ENCODE measurements around the gene OASL.
"Not testable (repeated sequence)": the region's sequence is repeated elsewhere in the genome, so short reads cannot be mapped to it uniquely, and the experiment has no call there.

The OASL gene, protein sequence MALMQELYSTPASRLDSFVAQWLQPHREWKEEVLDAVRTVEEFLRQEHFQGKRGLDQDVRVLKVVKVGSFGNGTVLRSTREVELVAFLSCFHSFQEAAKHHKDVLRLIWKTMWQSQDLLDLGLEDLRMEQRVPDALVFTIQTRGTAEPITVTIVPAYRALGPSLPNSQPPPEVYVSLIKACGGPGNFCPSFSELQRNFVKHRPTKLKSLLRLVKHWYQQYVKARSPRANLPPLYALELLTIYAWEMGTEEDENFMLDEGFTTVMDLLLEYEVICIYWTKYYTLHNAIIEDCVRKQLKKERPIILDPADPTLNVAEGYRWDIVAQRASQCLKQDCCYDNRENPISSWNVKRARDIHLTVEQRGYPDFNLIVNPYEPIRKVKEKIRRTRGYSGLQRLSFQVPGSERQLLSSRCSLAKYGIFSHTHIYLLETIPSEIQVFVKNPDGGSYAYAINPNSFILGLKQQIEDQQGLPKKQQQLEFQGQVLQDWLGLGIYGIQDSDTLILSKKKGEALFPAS

DNA sequence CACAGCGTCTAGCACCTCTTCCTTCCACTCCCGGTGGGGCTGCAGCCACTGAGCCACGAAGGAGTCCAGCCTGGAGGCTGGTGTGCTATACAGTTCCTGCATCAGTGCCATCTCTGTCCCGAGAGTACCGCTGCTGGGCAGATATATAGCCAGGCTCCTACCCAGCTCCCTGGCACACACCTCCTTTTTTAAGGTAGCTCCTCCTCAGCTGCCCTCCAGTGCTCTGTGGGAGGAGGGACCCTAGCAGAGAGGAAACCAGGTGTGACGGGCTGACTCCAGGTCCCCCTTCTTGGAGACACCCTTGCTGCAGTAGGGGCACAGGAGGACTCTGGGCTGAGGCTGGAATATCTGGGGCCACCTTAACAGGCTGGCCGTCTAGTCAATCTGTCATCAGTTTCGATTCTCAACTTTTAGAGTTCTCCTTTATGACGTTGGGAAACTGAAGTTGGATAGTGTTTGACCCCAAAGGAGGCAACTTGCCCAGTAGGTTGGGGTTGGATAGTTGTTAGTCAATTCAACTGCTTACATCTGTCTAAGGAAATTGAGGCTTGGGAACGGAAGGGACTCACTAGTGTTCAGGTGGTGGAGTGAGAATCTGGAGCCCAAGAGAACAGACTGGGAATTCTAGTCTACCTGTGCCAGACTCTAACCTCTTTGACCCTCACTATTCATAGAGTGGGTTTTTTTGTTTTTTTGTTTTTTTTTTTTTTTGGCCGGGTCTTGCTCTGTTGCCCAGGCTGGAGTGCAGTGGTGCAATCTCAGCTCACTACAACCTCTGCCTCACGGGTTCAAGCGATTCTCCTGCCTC, at the start of gene OASL:
Gene OASL (minus strand): TSS at position 386 of the 808 bp plus-strand sequence. CDS start 275 bp downstream, at position 111.
- no peaks in the 10 kb centered on the region for H3K9me3 Mint-ChIP-seq
- peaks cover 1% of the 10 kb centered on the region for H3K36me3 Mint-ChIP-seq
- H3K27ac Mint-ChIP-seq: peak within 1 kb of the TSS; percentile 69
- no peaks in the 10 kb centered on the region for H3K27me3 Mint-ChIP-seq
- H3K4me3 Mint-ChIP-seq: peak within 1 kb of the TSS; percentile 96
- peaks cover 48% of the 10 kb centered on the region for H3K4me1 Mint-ChIP-seq

DNA sequence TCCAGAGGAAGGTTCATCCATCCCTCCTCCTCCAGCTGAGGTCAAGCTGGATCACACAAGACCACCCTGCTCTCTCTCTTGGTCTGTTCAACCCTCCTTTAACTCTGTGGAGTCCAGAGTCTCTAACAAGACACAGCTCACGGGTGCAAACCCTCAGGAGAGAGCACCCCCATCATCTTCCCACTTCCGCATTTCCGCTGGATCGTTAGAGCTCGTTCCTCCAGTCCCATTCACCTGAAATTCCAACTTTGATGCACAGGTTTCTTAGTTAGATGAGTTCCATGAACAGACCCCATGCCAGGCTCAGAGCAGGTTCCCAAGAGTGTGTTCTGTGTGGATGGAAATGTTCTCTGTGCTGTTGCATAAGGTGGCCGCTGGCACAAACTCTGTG, 49.1 kb upstream of the OASL start:
- H3K27ac Mint-ChIP-seq: no peak overlapping the region
- H3K36me3 Mint-ChIP-seq: no peaks in the 10 kb centered on the region
- H3K27me3 Mint-ChIP-seq: no peaks in the 10 kb centered on the region

DNA sequence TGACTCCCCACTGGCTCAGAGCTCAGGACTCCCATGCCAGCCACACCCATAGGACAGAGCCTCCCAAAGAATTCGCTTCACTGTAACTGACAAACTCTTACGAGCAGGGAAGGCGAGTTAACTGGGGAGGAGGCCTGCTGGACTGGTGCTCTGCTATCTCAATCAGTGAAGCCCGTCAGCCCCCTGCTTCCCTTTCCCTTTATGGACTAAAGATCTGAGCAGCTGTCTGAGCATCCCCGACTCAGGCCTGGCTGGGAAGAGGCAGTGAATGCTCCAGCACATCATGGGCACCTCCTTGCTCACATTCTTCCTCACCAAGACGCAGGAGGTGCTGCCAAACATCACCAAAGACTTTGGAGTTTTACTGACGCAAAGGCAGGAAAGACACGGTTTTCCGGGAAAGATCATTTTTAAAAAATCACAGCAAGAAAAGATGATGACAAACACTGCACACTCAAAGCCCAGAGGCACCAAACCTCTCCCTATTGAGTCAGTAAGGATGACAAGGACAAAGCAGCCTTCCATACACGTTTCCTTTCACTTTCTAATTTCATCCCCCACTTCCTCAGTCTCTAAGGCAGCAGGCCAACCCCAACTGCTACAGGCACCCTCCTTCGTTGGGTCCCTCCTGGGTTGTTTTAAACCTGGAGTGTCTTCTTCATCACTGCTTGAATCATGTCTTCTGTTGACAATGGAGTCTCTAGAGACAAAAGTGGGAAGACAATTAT, 48.6 kb upstream of the OASL start:
- Mint-ChIP-seq H3K4me1 (peaks cover 39% of the 10 kb centered on the region), H3K9me3 (no peaks in the 10 kb centered on the region), H3K27me3 (no peaks in the 10 kb centered on the region), H3K4me3 (no peak overlapping the region), H3K27ac (no peak overlapping the region), H3K36me3 (no peaks in the 10 kb centered on the region)

More for the DNA sequence above, 49.1 kb upstream of the OASL start:
- Mint-ChIP-seq H3K4me1 (peaks cover 44% of the 10 kb centered on the region), H3K4me3 (no peak overlapping the region), H3K9me3 (no peaks in the 10 kb centered on the region)

DNA sequence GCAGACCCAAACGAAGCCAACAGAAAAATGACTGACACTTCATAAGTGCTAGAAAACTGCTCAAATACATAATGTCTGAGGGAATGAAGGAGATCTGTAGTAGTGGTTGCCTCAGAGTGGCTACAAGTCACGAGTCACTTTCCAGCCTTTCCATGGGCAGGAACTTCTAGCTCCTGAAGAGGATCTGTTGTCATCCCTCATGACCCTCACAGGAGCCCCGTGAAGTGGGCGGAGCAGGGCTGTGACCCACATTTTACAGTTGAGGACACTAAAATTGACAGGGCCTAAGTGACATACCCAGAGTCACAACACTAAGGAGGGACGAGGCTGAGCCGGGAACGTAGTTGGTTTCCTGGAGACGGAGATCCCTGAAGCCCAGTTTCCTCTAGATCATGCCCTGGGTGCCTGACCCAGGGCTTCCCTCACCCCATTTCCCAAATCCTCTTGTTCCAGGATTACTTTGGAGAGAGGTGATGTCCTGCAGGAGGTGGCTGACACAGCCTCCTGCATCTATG, 47.8 kb upstream of the OASL start:
- Mint-ChIP-seq H3K9me3 (no peaks in the 10 kb centered on the region), H3K36me3 (no peaks in the 10 kb centered on the region), H3K4me3 (no peak overlapping the region), H3K27me3 (no peaks in the 10 kb centered on the region), H3K27ac (no peak overlapping the region), H3K4me1 (peaks cover 31% of the 10 kb centered on the region)

DNA sequence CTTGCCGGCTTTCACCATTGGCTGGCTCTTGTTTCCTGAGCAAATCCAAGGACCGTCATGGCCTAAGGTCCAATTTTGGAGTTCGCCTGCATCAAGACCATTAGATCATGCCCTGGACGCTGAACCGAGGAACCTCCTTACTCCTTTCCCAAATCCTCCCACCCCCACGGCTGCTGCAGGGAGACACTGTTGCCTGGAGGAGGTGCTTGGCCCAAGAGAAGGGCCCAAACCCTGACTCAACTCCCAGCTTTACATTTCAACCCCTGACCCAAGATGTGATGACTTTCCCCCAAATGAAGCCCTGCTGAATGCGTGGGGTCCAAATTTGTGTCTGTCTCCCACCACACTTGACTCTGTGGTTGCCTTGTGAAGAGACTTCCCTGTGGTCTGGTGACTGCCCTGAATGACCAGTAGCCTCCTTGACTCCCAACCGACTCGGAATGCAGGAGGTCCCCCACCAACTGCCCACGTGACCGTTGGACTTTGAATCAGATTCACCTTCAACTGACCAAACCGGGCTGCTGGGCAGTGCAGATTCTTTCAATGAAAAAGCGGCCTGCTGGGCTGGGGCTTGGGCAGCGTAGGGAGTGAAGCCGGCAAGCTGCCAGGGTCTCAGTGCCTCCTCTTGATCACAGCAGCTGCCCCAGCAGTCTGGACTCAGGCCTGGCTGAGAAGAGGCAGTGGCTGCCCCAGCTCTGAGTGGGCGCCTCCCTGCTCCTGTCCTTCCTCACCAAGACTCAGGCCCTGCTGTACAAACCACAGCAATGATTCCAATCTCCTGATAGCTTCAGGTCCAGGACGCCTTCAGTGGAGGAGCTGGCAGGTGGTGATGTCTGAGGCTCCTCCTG, 46.7 kb upstream of the OASL start:
- H3K4me1 Mint-ChIP-seq: peaks cover 22% of the 10 kb centered on the region
- H3K36me3 Mint-ChIP-seq: no peaks in the 10 kb centered on the region
- no peak overlapping the region for H3K27ac Mint-ChIP-seq
- H3K4me3 Mint-ChIP-seq: no peak overlapping the region
- no peaks in the 10 kb centered on the region for H3K27me3 Mint-ChIP-seq
- no peaks in the 10 kb centered on the region for H3K9me3 Mint-ChIP-seq

DNA sequence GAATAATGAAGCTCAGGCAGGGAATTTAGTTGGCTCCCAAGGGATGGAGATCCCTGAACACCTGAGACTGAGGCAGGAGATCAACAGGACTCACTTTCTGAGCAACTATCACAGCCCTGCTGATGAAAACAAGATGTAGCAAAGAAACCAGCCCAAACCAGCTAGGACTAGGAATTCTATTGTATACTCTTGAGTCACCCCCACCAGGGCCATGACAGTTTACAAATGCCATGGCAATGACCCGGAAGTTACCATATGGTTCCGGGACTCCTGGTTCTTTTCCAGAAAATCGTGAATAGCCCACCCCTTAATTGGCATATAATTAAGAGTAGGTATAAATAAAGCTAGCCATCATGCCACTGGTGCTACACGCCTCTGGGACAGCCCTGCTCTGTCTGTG, 46.0 kb upstream of the OASL start:
- Mint-ChIP-seq H3K4me1 (peaks cover 19% of the 10 kb centered on the region), H3K9me3 (no peaks in the 10 kb centered on the region), H3K27me3 (no peaks in the 10 kb centered on the region), H3K4me3 (no peak overlapping the region), H3K36me3 (no peaks in the 10 kb centered on the region), H3K27ac (no peak overlapping the region)

DNA sequence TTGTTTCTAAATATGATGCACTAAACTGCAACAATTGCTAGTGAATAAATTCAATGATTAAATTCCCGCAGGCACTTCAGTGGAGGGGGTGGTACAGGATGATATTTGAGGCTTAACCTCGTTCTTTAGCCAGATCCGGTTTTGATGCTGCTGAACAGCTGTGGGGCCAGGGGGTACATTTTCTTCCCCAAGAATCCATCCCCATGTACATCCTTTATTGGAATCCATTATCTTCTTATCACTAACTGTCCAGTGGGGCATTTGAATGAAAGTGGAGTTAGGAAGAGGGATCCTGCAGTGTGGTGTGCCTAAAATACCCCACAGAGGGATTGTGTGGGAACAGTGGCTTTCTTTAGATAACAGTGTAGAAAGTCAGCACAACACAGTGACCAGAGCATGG, 45.2 kb upstream of the OASL start:
- Mint-ChIP-seq H3K27me3 (no peaks in the 10 kb centered on the region), H3K4me1 (peaks cover 16% of the 10 kb centered on the region), H3K4me3 (no peak overlapping the region), H3K36me3 (no peaks in the 10 kb centered on the region), H3K9me3 (no peaks in the 10 kb centered on the region), H3K27ac (no peak overlapping the region)

DNA sequence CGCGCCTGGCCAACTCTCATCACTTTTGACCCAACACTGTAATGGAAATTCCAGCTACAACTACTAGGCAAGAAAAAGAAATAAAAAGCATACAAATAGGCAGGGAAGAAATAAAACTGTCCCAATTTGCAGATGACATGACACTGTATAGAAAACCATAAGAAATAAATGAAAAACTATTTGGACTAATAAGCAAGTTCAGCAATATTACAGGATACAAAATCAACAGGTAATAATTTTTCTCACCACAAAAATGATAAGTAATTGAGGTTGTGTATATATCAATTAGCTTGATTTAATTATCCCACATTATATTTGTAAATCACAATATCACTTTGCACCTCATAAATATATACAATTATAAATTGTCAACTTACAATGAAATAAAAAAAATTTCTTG, 41.9 kb upstream of the OASL start:
- no peak overlapping the region for H3K4me3 Mint-ChIP-seq
- no peak overlapping the region for H3K27ac Mint-ChIP-seq
- H3K27me3 Mint-ChIP-seq: no peaks in the 10 kb centered on the region

DNA sequence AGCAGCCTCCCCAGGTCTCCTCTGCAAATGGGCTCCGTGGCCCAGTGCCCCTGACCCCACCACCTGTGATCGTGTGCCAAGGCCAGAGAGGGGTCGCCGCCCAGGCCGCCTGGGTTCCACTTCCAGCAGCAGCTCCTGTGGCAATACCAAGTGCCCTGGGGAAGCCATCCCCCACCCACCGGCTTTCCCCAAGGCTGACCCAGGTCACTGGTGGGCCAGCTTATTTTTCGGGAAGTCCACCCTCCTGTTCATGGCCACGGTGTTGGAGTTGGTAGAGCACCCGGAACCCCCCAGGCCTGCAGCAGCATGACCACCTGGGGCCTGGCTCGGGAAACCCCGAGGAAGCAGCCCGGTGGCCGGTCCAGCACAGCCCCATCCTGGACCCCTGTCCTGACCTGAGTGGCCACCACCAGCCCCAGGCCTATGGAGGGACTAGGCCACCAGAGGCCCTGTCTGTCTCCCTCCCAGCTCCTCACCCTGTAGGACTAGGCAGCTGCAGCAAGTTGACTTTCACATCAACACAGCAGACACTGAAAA, 40.8 kb upstream of the OASL start:
- no peak overlapping the region for H3K4me3 Mint-ChIP-seq
- no peaks in the 10 kb centered on the region for H3K36me3 Mint-ChIP-seq
- H3K27me3 Mint-ChIP-seq: no peaks in the 10 kb centered on the region
- no peaks in the 10 kb centered on the region for H3K9me3 Mint-ChIP-seq
- H3K27ac Mint-ChIP-seq: no peak overlapping the region
- H3K4me1 Mint-ChIP-seq: no peaks in the 10 kb centered on the region

More for the DNA sequence above, 41.9 kb upstream of the OASL start:
- Mint-ChIP-seq H3K4me1 (no peaks in the 10 kb centered on the region), H3K36me3 (no peaks in the 10 kb centered on the region), H3K9me3 (no peaks in the 10 kb centered on the region)

DNA sequence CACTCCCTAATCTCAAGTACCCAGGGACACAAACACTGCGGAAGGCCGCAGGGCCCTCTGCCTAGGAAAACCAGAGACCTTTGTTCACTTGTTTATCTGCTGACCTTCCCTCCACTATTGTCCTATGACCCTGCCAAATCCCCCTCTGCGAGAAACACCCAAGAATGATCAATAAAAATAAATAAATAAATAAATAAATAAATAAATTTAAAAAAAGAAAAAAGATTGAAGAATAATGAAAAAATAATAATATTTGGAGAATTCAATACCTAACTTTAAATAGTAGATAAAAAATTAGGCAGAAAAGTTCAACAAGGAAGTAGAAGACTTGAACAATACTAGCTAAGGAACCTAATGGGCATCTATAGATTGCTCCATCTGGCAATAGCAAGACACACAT, 38.4 kb upstream of the OASL start:
- H3K4me3 Mint-ChIP-seq, H3K27me3 Mint-ChIP-seq, H3K27ac Mint-ChIP-seq, H3K9me3 Mint-ChIP-seq, H3K4me1 Mint-ChIP-seq, H3K36me3 Mint-ChIP-seq: not testable (repeated sequence)

DNA sequence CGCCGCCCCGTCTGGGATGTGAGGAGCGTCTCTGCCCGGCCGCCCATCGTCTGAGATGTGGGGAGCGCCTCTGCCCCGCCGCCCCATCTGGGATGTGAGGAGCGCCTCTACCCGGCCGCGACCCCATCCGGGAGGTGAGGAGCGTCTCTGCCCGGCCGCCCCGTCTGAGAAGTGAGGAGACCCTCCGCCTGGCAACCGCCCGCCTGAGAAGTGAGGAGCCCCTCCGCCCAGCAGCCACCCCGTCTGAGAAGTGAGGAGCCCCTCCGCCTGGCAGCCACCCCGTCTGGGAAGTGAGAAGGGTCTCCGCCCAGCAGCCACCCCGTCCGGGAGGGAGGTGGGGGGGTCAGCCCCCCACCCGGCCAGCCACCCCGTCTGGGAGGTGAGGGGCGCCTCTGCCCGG, 36.9 kb upstream of the OASL start:
- not testable (repeated sequence) for H3K27me3 Mint-ChIP-seq, H3K9me3 Mint-ChIP-seq, H3K4me3 Mint-ChIP-seq, H3K36me3 Mint-ChIP-seq, H3K27ac Mint-ChIP-seq, H3K4me1 Mint-ChIP-seq

DNA sequence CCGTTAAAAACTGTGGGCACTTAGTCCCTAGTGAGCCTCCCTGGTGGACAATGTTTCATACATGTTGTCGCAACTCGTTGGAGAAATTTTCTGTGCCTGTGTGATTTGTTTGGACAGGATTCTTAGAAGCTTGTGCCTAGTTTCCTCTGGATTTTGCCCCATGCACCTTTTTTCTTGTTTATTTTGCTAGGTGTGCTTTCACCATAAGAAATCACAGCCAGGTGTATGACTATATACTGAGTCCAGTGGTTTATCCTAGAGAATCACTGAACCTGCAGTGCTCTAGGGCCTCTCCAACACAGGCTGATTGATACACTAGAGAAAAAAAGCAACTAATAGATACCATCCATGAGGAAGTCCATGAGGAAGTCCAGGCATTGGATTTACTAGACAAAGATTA, 33.1 kb upstream of the OASL start:
- Mint-ChIP-seq H3K4me1 (no peaks in the 10 kb centered on the region), H3K9me3 (peaks cover 7% of the 10 kb centered on the region), H3K27me3 (no peaks in the 10 kb centered on the region), H3K36me3 (no peaks in the 10 kb centered on the region), H3K4me3 (no peak overlapping the region), H3K27ac (no peak overlapping the region)

DNA sequence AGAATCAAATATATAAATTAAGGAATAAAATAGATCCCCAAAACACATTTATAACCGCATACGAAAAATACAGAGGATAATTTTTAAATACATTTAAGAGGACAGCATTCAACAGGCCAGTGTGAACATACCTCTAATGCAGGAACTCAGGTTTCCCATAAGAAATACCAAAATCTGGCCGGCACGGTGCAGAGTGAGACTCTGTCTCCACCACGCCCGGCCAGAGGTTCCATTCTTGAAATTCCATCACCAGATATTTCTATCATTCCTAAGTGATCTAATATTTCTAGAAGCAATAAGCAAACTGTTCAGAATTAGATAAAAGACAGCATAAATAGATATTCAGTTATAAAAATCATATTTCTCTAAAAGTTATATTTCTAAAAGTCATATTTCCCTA, 30.2 kb upstream of the OASL start:
- no peak overlapping the region for H3K4me3 Mint-ChIP-seq
- H3K36me3 Mint-ChIP-seq: no peaks in the 10 kb centered on the region

DNA sequence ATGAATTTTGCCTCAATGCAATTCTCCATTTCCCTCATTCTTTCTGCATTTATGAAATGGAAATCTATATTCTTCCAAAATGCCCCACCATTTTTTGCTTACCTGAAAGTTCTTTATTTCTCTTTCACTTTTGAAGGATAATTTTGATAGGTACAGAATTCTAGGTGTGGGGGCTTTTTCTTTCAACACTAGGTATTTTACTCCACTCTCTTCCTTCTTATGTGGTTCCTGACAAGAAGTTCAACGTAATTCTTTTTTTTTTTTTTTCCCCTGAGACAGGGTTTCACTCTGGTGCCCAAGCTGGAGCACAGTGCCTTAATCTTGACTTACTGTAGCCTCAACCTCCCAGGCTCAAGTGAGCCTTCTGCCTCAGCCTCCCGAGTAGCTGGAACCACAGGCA, 26.3 kb upstream of the OASL start:
- Mint-ChIP-seq H3K27me3 (no peaks in the 10 kb centered on the region), H3K4me1 (peaks cover 20% of the 10 kb centered on the region), H3K9me3 (no peaks in the 10 kb centered on the region), H3K36me3 (no peaks in the 10 kb centered on the region), H3K27ac (no peak overlapping the region), H3K4me3 (no peak overlapping the region)

More for the DNA sequence above, 30.2 kb upstream of the OASL start:
- peaks cover 7% of the 10 kb centered on the region for H3K9me3 Mint-ChIP-seq
- H3K27ac Mint-ChIP-seq: no peak overlapping the region
- H3K4me1 Mint-ChIP-seq: peaks cover 17% of the 10 kb centered on the region
- H3K27me3 Mint-ChIP-seq: no peaks in the 10 kb centered on the region

Measured in activated naive CD4-positive, alpha-beta T cell treated with anti-CD3 and anti-CD28 coated beads, Interleukin-2, amount 50 U/mL, for 24 hours (primary cell).